Subcutaneous adipose tissue (tissue), 4 donors: ENCODE measurements around the gene ORAI2. TPM values are rescaled to one million over a fixed set of nuclear protein-coding genes. Genes with fewer than 3 reads are reported as not detected.

Source experiments
- CTCF ChIP-seq: fragments of 450-650 bp; IDR thresholded peaks from one replicate; pipeline ENCODE4 v1.5.1; 2016; ENCODE audit warnings: low read depth, mild to moderate bottlenecking, control low read depth, antibody characterized with exemption, moderate library complexity
- total RNA-seq, 4 donors: library from RNA; depleted of rRNA; stranded (reverse); fragments of >200 nt; gene quantifications; one replicate each; pipeline ENCODE4 v1.1.0, GENCODE V29; 2016

ORAI2 gene
- total RNA-seq, 4 donors from 2014 or later, result 2.0 to 26.0 (median 6.4) TPM

DNA sequence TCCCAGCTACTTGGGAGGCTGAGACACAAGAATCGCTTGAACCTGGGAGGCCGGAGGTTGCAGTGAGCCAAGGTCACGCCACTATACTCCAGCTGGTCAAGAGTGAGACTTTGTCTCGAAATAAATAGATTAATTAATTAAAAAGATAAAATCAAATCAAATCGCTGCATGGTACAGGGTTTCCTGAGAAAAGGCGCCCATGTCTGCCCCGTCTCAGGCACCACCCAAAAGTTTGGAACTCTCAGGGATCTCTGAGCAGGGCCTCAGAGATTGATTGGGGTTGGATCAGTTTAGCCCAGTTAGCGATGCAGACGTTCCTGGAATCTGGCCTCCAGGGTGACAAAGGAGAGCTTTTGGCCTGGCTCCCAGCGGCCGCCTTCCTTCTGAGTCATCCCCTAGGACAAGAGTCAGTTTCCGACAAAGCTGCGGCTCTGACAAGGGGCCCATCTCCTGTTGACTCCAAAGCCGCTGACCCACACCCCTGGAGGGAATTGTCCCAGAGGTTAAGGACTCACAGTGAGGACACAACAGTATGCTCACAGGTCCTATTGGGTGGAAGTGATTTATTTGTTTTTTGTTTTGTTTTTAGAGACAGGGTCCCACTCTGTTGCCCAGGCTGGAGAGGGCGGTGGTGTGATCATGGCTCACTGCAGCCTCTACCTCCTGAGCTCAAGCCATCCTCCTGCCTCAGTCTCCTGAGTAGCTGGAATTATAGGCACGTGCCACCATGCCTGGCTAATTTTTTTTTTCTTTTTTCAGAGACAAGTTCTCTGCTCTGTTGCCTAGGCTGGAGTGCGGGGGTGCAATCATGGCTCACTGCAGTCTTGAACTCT is 6.8 kb downstream of the ORAI2 start:
- no peak for TF ChIP-seq CTCF

DNA sequence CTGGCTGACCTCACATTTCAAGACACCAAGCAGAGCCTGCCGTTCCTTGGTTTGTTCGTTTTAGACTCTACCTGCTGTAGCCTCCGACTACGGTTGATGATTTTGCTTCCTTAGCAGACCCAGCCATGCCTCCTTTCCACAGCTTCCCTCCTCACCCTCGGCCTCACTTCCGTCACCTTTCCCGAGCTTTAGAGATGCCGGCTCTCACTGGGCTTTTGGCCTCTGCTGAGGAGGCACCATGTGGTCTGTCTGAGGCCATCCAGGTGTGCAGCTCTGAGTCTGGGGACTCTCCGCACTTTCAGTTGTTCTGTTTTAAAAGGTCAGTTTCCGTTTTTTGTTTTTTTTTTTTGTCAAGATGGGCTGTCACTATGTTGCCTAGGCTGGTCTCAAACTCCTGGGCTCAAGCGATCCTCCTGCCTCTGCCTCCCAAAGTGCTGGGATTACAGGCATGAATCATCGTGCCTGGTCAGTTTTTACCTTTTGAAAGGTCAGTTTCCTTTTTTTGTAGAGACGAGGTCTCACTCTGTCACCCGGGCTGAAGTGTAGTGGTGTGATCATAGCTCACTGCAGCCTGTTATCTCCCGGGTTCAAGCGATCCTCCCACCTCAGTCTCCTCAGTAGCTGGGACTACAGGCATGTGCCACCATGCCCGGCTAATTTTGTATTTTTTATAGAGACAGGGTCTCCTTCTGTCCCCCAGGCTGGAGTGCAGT is 11.7 kb downstream of the ORAI2 start:
- no peak for TF ChIP-seq CTCF

GRCh38 chr7:102445674-102446071 is 12.3 kb downstream of the ORAI2 start:
- no peak for TF ChIP-seq CTCF

GRCh38 chr7:102446387-102447156 is 13.2 kb downstream of the ORAI2 start:
- TF ChIP-seq CTCF, result no peak

DNA sequence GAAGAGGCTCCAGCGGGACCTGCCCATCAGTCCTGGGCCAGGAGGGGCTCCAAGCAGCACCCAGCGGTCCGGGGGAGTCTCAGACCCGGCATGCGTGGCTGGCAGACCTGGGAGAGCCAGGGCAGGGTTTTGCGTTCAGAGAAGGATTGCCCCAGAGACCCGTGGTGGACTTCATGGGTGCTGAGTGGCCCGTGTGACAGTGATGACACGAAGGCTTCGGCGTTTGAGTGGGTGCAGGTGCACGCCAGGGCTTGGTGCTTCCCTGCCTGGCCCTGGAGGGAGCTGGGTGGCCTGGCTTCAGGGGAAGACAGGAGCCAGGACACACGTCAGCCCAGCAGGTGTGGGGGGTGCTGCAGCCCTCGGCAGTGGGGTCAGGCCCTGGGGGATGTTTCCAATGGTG is 13.9 kb downstream of the ORAI2 start:
- no peak for TF ChIP-seq CTCF

DNA sequence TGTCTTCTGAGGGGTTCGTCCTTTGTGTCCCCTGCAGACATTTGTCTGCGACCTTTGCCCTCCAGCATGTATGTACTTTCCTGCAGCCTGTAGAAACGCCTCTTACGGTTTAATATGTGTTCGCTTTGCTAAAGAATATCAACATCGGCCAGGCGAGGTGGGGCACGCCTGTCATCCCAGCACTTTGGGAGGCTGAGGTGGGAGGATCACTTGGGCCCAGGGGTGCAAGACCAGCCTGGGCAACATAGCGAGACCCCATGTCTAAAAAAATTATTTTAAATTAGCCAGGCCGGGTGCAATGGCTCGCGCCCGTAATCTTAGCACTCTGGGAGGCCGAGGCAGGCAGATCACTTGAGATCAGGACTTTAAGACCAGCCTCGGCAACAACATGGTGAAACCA is 15.8 kb downstream of the ORAI2 start:
- no peak for TF ChIP-seq CTCF

DNA sequence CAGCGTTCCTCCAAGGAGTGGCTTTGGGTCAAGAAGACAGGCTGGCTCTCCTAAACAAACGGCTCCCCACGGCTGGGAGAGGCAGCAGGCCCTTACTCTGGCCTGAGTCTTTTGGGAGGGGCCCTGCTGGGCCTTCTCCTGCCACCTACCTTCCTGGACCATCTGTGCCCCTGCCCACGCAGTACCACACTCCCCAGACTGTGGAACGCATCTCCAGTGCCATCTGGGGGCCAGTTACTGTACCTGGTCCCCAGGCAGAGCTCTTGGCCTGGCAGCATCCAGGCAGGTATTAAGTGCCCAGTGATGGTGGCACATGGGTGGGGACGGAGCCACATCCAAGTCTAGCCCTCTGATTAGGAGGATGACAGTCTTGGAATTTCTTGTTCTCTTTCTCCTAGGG is 16.9 kb downstream of the ORAI2 start:
- TF ChIP-seq CTCF, result no peak
